ENCODE measurements around the gene MLH1. TPM values are rescaled to one million over a fixed set of nuclear protein-coding genes. Genes with fewer than 3 reads are reported as not detected.
"Not testable (repeated sequence)": the region's sequence is repeated elsewhere in the genome, so short reads cannot be mapped to it uniquely, and the experiment has no call there.

Gene MLH1
- total and polyA plus RNA-seq, 8 donors: 6.4 to 129 (median 24.4) TPM

- peaks cover 9 to 15% (median 12%) of the 10 kb centered on the region in 4 donors for H3K9me3 ChIP-seq
- TF ChIP-seq EP300 (IDR thresholded peaks at IDR 0.05): no peak
- peak in 2 of 3 donors; percentile 4 to 46 for TF ChIP-seq POLR2AphosphoS5 (IDR thresholded peaks at IDR 0.05)
- TF ChIP-seq CTCF (IDR thresholded peaks at IDR 0.05): no peak
- no peak for TF ChIP-seq POLR2A (IDR thresholded peaks at IDR 0.05)
- 1 to 3% (median 2%) methylated on average over 27 to 68 of the region's 68 CpGs for WGBS, 5 donors
These were observed 48.6 kb upstream of the MLH1 start, which contains the start of gene TRANK1 for GRCh38 chr3:36944641-36945270. TRANK1 (minus strand) TSS chr3:36945054; CDS start chr3:36944809, 245 bp downstream.

GRCh38 chr3:36945333-36945980 lies 47.9 kb upstream of the MLH1 start:
- intact Hi-C loops (cut with DNase I; ENCODE audit: low total_unique reads): no loop called here
- WGBS, 5 donors: 83 to 86% (median 85%) methylated on average over 24 to 28 of the region's 28 CpGs
- no peak for TF ChIP-seq POLR2A (IDR thresholded peaks at IDR 0.05)
- no peak for TF ChIP-seq CTCF (IDR thresholded peaks at IDR 0.05)
- TF ChIP-seq EP300 (IDR thresholded peaks at IDR 0.05): no peak
- no peak for TF ChIP-seq POLR2AphosphoS5 (IDR thresholded peaks at IDR 0.05)
- no peak for DNase-seq
- no peaks in the 10 kb centered on the region for H3K36me3 ChIP-seq
- no peaks in the 10 kb centered on the region for H3K27me3 ChIP-seq
- peaks cover 9 to 15% (median 12%) of the 10 kb centered on the region in 4 donors for H3K9me3 ChIP-seq
- H3K27ac ChIP-seq: peak overlapping the region in 3 of 5 donors; percentile 81 to 86 (median 84)
- peaks cover 6 to 39% (median 24%) of the 10 kb centered on the region in 4 donors for H3K4me1 ChIP-seq
- peak overlapping the region; percentile 65 to 91 (median 78) for H3K4me3 ChIP-seq

More at GRCh38 chr3:36944641-36945270, 48.6 kb upstream of the MLH1 start, which contains the start of gene TRANK1:
- intact Hi-C loops (cut with DNase I; ENCODE audit: low total_unique reads): no loop called here
- Histone ChIP-seq H3K27ac (peak within 1 kb of the TSS; percentile 33 to 86 (median 81)), H3K4me1 (peaks cover 6 to 39% (median 24%) of the 10 kb centered on the region in 4 donors), H3K27me3 (no peaks in the 10 kb centered on the region), H3K36me3 (no peaks in the 10 kb centered on the region), H3K4me3 (peak within 1 kb of the TSS; percentile 65 to 91 (median 78))
- peak; percentile 56 to 89 for DNase-seq

GRCh38 chr3:36947814-36948213 lies 45.5 kb upstream of the MLH1 start:
- H3K9me3 ChIP-seq: peaks cover 9 to 15% (median 12%) of the 10 kb centered on the region in 4 donors
- DNase-seq; H3K4me3 ChIP-seq; H3K27me3 ChIP-seq; H3K27ac ChIP-seq; H3K36me3 ChIP-seq; intact Hi-C loops (cut with DNase I; ENCODE audit: low total_unique reads): not testable (repeated sequence)
- 87 to 96% (median 92%) methylated on average over 5 of the region's 5 CpGs for WGBS, 5 donors
- H3K4me1 ChIP-seq: peaks cover 6 to 18% (median 17%) of the 10 kb centered on the region in 4 donors

- intact Hi-C loops (cut with DNase I; ENCODE audit: low total_unique reads): loop anchor here (10.0 kb wide), 1 partner anchor 50 kb away; no protein-coding TSS in a partner anchor
- Histone ChIP-seq H3K4me1 (peaks cover 0 to 10% (median 2%) of the 10 kb centered on the region in 4 donors), H3K36me3 (no peaks in the 10 kb centered on the region), H3K9me3 (no peaks in the 10 kb centered on the region), H3K4me3 (no peak overlapping the region), H3K27ac (no peak overlapping the region), H3K27me3 (no peaks in the 10 kb centered on the region)
- DNase-seq: no peak
- no peak for TF ChIP-seq POLR2AphosphoS5 (IDR thresholded peaks at IDR 0.05)
- no peak for TF ChIP-seq CTCF (IDR thresholded peaks at IDR 0.05)
- no peak for TF ChIP-seq EP300 (IDR thresholded peaks at IDR 0.05)
- no peak for TF ChIP-seq POLR2A (IDR thresholded peaks at IDR 0.05)
These were observed 38.7 kb upstream of the MLH1 start for GRCh38 chr3:36954452-36955134.
